Cardiac muscle cell (in vitro differentiated cells and primary cell): ENCODE measurements around the gene FBLN1. TPM values are rescaled to one million over a fixed set of nuclear protein-coding genes. Genes with fewer than 3 reads are reported as not detected.

Experiments
- DNase-seq, 2 donors: peaks; one replicate each; pipeline versions ENCODE4 v3.0.0 to v3.0.0-alpha.2; 2010 to 2017; ENCODE audit warnings: low read depth in 1 of 2, low spot score in 1 of 2
- H3K27ac ChIP-seq: fragments of 200-600 bp; sonication (generic); 2 replicates; pipeline ENCODE4 v1.5.1; 2016
- H3K27me3 ChIP-seq: fragments of 200-600 bp; sonication (generic); 2 replicates; pipeline ENCODE4 v1.6.0; 2016; ENCODE audit warnings: control low read depth
- H3K36me3 ChIP-seq: fragments of 200-600 bp; sonication (generic); 2 replicates; pipeline ENCODE4 v1.5.1; 2016; ENCODE audit warnings: control low read depth
- H3K4me1 ChIP-seq: fragments of 200-600 bp; sonication (generic); 2 replicates; pipeline ENCODE4 v1.8.1; 2017; ENCODE audit warnings: low read depth, mild to moderate bottlenecking, mixed run types
- H3K4me3 ChIP-seq: fragments of 200-600 bp; sonication (generic); 2 replicates; pipeline ENCODE4 v1.5.1; 2016; ENCODE audit warnings: mild to moderate bottlenecking
- H3K9me3 ChIP-seq: fragments of 200-600 bp; sonication (generic); 2 replicates; pipeline ENCODE4 v1.5.1; 2017; ENCODE audit warnings: low read depth, mild to moderate bottlenecking, control low read depth
- polyA plus RNA-seq: library from polyadenylated mRNA; unstranded; fragments of >200 nt; fragmentation: Nextera tagmentation; extraction: Ambion mirVana; gene quantifications from 2 replicates; pipeline ENCODE4 v1.2.1, GENCODE V29; 2016
- total RNA-seq: library from RNA; depleted of rRNA; stranded (reverse); fragments of >200 nt; gene quantifications from 2 replicates; pipeline ENCODE4 v1.2.3, GENCODE V29; 2016
- TF ChIP-seq, protein P1 (sequence below): IDR thresholded peaks from 2 replicates; pipeline ENCODE4 v1.5.1; 2012; ENCODE audit warnings: low read depth, mild to moderate bottlenecking, low read length

Gene FBLN1
- total and polyA plus RNA-seq, 2 experiments from 2014 or later, result 53.8 to 55.7 TPM

DNA sequence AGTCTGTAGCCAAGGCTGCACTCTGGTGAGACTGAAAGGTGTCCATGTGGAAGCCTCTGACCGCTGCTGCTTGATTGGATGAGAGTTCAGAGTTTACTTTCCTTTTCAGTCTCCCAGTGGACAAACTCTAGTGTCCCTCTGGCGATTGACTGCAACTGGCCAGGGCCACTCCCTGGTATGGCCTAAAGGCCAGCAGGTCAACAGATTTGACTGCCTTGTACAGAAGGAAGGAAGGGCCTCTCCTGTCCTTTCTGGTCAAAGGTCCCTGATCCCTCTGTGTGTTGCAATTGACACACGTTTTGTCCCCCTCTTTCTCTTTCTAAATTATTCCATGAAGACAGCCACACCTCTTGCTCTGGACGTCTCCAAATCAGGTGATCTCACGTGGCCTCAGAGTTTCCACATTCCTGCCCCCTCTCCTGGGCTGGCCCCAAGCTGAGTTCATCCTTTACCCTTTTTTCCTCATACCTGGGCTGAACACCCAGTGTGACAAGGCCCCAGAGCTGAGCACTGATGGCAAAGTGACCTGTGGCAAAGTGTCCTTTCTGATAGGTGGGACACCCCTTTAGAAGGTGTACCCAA, 18.7 kb upstream of the FBLN1 start:
- no peak overlapping the region for H3K4me3 ChIP-seq
- no peak for DNase-seq
- H3K4me1 ChIP-seq, result no peaks in the 10 kb centered on the region
- no peaks in the 10 kb centered on the region for H3K9me3 ChIP-seq
- no peaks in the 10 kb centered on the region for H3K27me3 ChIP-seq
- H3K27ac ChIP-seq, result no peak overlapping the region
- H3K36me3 ChIP-seq, result no peaks in the 10 kb centered on the region
- TF ChIP-seq, protein P1, sequence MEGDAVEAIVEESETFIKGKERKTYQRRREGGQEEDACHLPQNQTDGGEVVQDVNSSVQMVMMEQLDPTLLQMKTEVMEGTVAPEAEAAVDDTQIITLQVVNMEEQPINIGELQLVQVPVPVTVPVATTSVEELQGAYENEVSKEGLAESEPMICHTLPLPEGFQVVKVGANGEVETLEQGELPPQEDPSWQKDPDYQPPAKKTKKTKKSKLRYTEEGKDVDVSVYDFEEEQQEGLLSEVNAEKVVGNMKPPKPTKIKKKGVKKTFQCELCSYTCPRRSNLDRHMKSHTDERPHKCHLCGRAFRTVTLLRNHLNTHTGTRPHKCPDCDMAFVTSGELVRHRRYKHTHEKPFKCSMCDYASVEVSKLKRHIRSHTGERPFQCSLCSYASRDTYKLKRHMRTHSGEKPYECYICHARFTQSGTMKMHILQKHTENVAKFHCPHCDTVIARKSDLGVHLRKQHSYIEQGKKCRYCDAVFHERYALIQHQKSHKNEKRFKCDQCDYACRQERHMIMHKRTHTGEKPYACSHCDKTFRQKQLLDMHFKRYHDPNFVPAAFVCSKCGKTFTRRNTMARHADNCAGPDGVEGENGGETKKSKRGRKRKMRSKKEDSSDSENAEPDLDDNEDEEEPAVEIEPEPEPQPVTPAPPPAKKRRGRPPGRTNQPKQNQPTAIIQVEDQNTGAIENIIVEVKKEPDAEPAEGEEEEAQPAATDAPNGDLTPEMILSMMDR, result no peak

DNA sequence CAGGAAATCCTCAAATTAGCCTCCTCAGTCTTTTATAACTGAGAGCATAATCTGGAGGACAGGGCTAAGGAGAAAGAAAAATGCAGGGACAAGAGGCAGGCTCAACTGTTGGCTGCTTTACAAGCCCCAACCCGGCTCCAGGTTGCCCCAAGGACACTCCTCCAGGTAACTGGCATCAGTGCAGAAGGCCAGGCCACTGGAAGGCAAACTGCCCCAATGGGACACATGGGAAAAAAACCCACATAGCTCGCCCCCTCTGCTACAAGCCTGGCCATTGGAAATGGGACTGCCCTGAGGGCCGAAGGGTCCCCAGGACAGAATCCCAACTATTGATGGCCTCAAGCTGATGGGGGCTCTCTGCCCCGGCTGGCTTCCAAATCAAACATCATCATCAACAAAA, 17.9 kb upstream of the FBLN1 start:
- no peak overlapping the region for H3K4me3 ChIP-seq
- H3K9me3 ChIP-seq, result no peaks in the 10 kb centered on the region
- H3K27ac ChIP-seq, result no peak overlapping the region
- DNase-seq, result no peak
- no peaks in the 10 kb centered on the region for H3K27me3 ChIP-seq
- TF ChIP-seq, protein P1, result no peak
- H3K4me1 ChIP-seq, result no peaks in the 10 kb centered on the region
- H3K36me3 ChIP-seq, result no peaks in the 10 kb centered on the region

DNA sequence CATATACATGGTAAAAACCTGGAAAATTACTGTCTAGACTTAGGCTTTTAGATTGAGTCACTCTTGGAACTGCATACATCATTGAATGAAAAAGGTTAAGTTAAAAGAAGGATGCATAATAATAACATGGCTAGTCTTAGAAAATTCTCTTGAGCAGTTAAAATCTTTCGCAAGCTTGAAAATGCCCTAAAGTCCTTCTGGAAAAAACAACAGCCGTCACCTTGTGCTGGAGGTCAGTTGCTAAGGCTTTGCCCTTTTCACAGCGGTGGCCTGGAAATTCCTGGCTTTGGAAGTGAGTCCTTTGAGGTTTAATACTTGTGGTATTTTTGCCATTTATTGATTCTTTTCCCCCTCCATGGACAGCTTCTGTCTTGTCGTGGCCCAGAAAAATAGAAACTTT, 17.4 kb upstream of the FBLN1 start:
- TF ChIP-seq, protein P1, result no peak
- no peak overlapping the region for H3K27ac ChIP-seq
- H3K4me1 ChIP-seq, result no peaks in the 10 kb centered on the region
- H3K27me3 ChIP-seq, result no peaks in the 10 kb centered on the region
- DNase-seq, result no peak
- no peaks in the 10 kb centered on the region for H3K9me3 ChIP-seq
- no peak overlapping the region for H3K4me3 ChIP-seq
- H3K36me3 ChIP-seq, result no peaks in the 10 kb centered on the region

DNA sequence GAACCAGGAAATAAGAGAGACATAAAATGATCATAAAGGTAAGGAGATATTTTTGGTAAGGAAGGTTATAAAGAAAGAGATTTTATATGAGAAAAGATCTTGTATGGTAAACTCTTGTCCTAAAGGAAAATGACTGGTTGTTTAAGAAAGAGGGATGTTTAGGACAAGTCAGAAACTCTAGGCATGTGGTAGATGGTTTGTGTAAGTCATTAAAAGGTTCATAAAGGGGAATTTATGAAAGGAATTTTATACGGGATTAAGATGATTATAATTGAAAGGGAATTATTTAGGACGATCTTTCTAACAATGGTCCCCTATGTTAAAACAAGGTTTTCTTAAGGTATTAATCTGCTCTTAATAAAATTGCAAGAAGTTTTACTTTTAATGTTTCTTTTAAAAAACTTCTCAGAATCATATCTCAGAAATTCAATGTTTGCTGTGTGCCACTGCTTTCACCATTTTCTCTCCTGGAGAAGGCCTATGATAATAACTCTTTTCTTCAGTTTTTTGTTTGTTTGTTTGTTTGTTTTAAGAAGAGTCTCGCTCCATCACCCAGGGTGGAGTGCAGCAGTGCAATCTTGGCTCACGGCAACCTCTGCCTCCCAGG, 13.8 kb upstream of the FBLN1 start:
- Histone ChIP-seq H3K9me3 (no peaks in the 10 kb centered on the region), H3K4me3 (no peak overlapping the region), H3K27me3 (no peaks in the 10 kb centered on the region), H3K36me3 (no peaks in the 10 kb centered on the region), H3K27ac (no peak overlapping the region), H3K4me1 (no peaks in the 10 kb centered on the region)
- TF ChIP-seq, protein P1, result no peak
- no peak for DNase-seq

DNA sequence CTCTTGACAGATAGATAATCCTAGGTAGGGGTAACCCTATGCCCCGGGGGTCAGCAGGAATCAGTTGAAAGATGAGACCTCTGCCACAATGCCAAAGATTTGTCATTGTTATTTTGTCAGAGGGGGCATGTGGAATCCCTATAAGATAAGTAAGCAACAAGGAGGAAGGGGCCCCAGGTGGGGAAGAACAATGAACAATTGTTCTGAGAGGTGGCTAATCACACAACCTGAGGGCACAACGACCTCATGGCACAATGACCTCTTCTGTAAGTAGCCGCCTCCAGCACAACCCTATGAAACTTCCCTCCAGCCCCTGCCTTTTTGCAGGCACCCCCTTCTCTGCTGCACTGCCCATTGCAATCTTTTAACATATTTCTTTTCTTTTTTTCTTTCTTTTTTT, 11.8 kb upstream of the FBLN1 start:
- Histone ChIP-seq H3K27me3 (no peaks in the 10 kb centered on the region), H3K4me1 (no peaks in the 10 kb centered on the region), H3K4me3 (no peak overlapping the region), H3K36me3 (no peaks in the 10 kb centered on the region), H3K27ac (no peak overlapping the region), H3K9me3 (no peaks in the 10 kb centered on the region)
- DNase-seq, result no peak
- TF ChIP-seq, protein P1, result no peak

DNA sequence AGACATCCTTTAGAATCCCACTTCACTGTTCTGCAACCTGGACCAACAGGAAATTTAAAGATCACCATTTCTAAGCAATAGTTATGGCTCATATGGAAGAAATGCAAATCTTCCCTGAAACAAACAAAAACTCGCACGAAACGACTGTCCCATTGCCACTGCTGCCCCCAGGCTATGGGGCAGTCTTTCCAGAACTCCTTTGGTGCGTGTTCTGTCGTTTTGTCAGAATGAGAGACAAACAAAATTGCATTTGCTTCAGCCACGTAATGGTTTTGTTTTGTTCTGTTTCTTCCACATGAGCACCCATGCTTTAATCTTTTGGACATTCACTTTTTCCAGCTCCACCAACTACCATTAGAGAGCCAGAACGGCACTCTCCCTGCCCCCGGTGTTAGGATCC, 10.8 kb upstream of the FBLN1 start:
- Histone ChIP-seq H3K4me1 (no peaks in the 10 kb centered on the region), H3K36me3 (no peaks in the 10 kb centered on the region), H3K9me3 (no peaks in the 10 kb centered on the region), H3K27ac (no peak overlapping the region), H3K27me3 (no peaks in the 10 kb centered on the region), H3K4me3 (no peak overlapping the region)
- no peak for DNase-seq
- TF ChIP-seq, protein P1, result no peak
